Prostate gland (tissue), 2 donors: Measurements from ENCODE around the gene MTM1.

Source experiments
- CTCF ChIP-seq, 4 experiments: fragments of 200-600 bp in 2 of 4; fragments of 450-650 bp in 2 of 4; sonication (generic) in 2 of 4; IDR thresholded peaks; 1 replicate in 3 of 4; 2 replicates in 1 of 4; pipeline ENCODE4 v1.5.1; 2016 to 2019; ENCODE audit warnings: antibody characterized with exemption in 4 of 4, mild to moderate bottlenecking in 2 of 4, moderate library complexity in 2 of 4
- POLR2A ChIP-seq: fragments of 450-650 bp; IDR thresholded peaks from one replicate; pipeline ENCODE4 v1.6.1; 2016; ENCODE audit warnings: antibody characterized with exemption, mild to moderate bottlenecking
- POLR2AphosphoS5 ChIP-seq: sonication (generic); formaldehyde crosslinking; IDR thresholded peaks from one replicate; pipeline ENCODE4 v1.6.1; 2017; ENCODE audit warnings: antibody characterized with exemption

- TF ChIP-seq POLR2A (no peak), CTCF (IDR thresholded peaks at IDR 0.05) (no peak), POLR2AphosphoS5 (no peak)
Measured at GRCh38 chrX:150542846-150543229, 25.6 kb upstream of the MTM1 start.
